ENCODE measurements around the gene GABRR1. TPM values are rescaled to one million over a fixed set of nuclear protein-coding genes. Genes with fewer than 3 reads are reported as not detected.

Gene GABRR1
- total RNA-seq, 2 experiments from 2014 or later = not detected

- H3K4me1 Mint-ChIP-seq (ENCODE audit: low read depth) = peaks cover 29% of the 10 kb centered on the region
- CTCF ChIA-PET = interaction anchor here (0.8 to 2.5 kb wide), 7 partner anchors 24 to 203 kb away, joined by 3 to 18 read pairs (median 4); partner anchors contain the start of gene PNRC1
- H3K27ac Mint-ChIP-seq = peak overlapping the region; percentile 78
- H3K9me3 Mint-ChIP-seq = no peaks in the 10 kb centered on the region
- H3K27me3 Mint-ChIP-seq (ENCODE audit: low read depth) = no peaks in the 10 kb centered on the region
- H3K36me3 Mint-ChIP-seq (ENCODE audit: low read depth) = peaks cover 13% of the 10 kb centered on the region
- H3K4me3 Mint-ChIP-seq = peak overlapping the region; percentile 73
- DNase-seq = peak; percentile 44
- intact Hi-C loops (cut with micrococcal nuclease) = loop anchor here (1.0 to 2.0 kb wide), 2 partner anchors 491 to 1440 kb away; partner anchors contain the start of genes LYRM2 and MAP3K7
These were observed 70.1 kb downstream of the GABRR1 start for GRCh38 chr6:89146718-89147700.

- no peaks in the 10 kb centered on the region for H3K9me3 Mint-ChIP-seq
- intact Hi-C loops (cut with micrococcal nuclease) = loop anchor here (1.0 to 2.0 kb wide), 8 partner anchors 29 to 1441 kb away; partner anchors contain the start of genes LYRM2, MAP3K7, PNRC1 and RNGTT
These were observed 71.0 kb downstream of the GABRR1 start, which contains the start of gene PM20D2 for GRCh38 chr6:89145956-89146717. TSS of gene PM20D2 (plus strand) at chr6:89146055. CDS start at chr6:89146145, 90 bp downstream.

GRCh38 chr6:89145091-89145955, 71.8 kb downstream of the GABRR1 start:
- intact Hi-C loops (cut with micrococcal nuclease) = loop anchor here (1.0 to 2.0 kb wide), 6 partner anchors 29 to 207 kb away; partner anchors contain the start of genes PNRC1, RNGTT and UBE2J1
- peak overlapping the region; percentile 90 for H3K4me3 Mint-ChIP-seq
- peaks cover 9% of the 10 kb centered on the region for H3K36me3 Mint-ChIP-seq (ENCODE audit: low read depth)
- H3K27ac Mint-ChIP-seq = peak overlapping the region; percentile 96
- H3K4me1 Mint-ChIP-seq (ENCODE audit: low read depth) = peaks cover 27% of the 10 kb centered on the region
- CTCF ChIA-PET = interaction anchor here (0.5 to 2.6 kb wide), 9 partner anchors 23 to 227 kb away, joined by 3 to 18 read pairs (median 4); partner anchors contain the start of gene PNRC1
- H3K27me3 Mint-ChIP-seq (ENCODE audit: low read depth) = no peaks in the 10 kb centered on the region
- no peaks in the 10 kb centered on the region for H3K9me3 Mint-ChIP-seq
- peak; percentile 77 for DNase-seq

More at GRCh38 chr6:89145956-89146717, 71.0 kb downstream of the GABRR1 start, which contains the start of gene PM20D2:
- H3K36me3 Mint-ChIP-seq (ENCODE audit: low read depth) = peaks cover 9% of the 10 kb centered on the region
- no peaks in the 10 kb centered on the region for H3K27me3 Mint-ChIP-seq (ENCODE audit: low read depth)
- H3K4me1 Mint-ChIP-seq (ENCODE audit: low read depth) = peaks cover 27% of the 10 kb centered on the region
- peak within 1 kb of the TSS; percentile 90 for H3K4me3 Mint-ChIP-seq
- H3K27ac Mint-ChIP-seq = peak within 1 kb of the TSS; percentile 96
- CTCF ChIA-PET = interaction anchor here (1.1 to 2.6 kb wide), 7 partner anchors 24 to 204 kb away, joined by 3 to 18 read pairs (median 4); partner anchors contain the start of gene PNRC1
- DNase-seq = peak; percentile 59

GRCh38 chr6:89144354-89144906, 72.7 kb downstream of the GABRR1 start:
- intact Hi-C loops (cut with micrococcal nuclease) = loop anchor here (2.0 kb wide), 2 partner anchors 28 to 208 kb away; partner anchors contain the start of gene UBE2J1
- Mint-ChIP-seq H3K9me3 (no peaks in the 10 kb centered on the region), H3K4me1 (ENCODE audit: low read depth) (peaks cover 27% of the 10 kb centered on the region), H3K27ac (no peak overlapping the region), H3K36me3 (ENCODE audit: low read depth) (peaks cover 9% of the 10 kb centered on the region), H3K4me3 (no peak overlapping the region), H3K27me3 (ENCODE audit: low read depth) (no peaks in the 10 kb centered on the region)
- CTCF ChIA-PET = interaction anchor here (0.6 to 2.6 kb wide), 10 partner anchors 18 to 228 kb away, joined by 3 to 16 read pairs (median 4); no protein-coding TSS in a partner anchor
- no peak for DNase-seq

- DNase-seq = no peak
- Mint-ChIP-seq H3K36me3 (ENCODE audit: low read depth) (no peaks in the 10 kb centered on the region), H3K27ac (no peak overlapping the region), H3K4me3 (no peak overlapping the region), H3K27me3 (ENCODE audit: low read depth) (no peaks in the 10 kb centered on the region), H3K9me3 (no peaks in the 10 kb centered on the region), H3K4me1 (ENCODE audit: low read depth) (peaks cover 11% of the 10 kb centered on the region)
- CTCF ChIA-PET = no interaction called here
- intact Hi-C loops (cut with micrococcal nuclease) = no loop called here
These were observed 76.6 kb downstream of the GABRR1 start for GRCh38 chr6:89140347-89141156.

- H3K27me3 Mint-ChIP-seq (ENCODE audit: low read depth) = no peaks in the 10 kb centered on the region
- H3K36me3 Mint-ChIP-seq (ENCODE audit: low read depth) = no peaks in the 10 kb centered on the region
- DNase-seq = no peak
- no peaks in the 10 kb centered on the region for H3K9me3 Mint-ChIP-seq
- intact Hi-C loops (cut with micrococcal nuclease) = no loop called here
- no peak overlapping the region for H3K4me3 Mint-ChIP-seq
- CTCF ChIA-PET = no interaction called here
- no peak overlapping the region for H3K27ac Mint-ChIP-seq
- peaks cover 8% of the 10 kb centered on the region for H3K4me1 Mint-ChIP-seq (ENCODE audit: low read depth)
These were observed 77.4 kb downstream of the GABRR1 start for GRCh38 chr6:89139509-89140346.

GRCh38 chr6:89138173-89138572, 79.0 kb downstream of the GABRR1 start:
- no peaks in the 10 kb centered on the region for H3K36me3 Mint-ChIP-seq (ENCODE audit: low read depth)
- H3K9me3 Mint-ChIP-seq = no peaks in the 10 kb centered on the region
- no peak overlapping the region for H3K4me3 Mint-ChIP-seq
- intact Hi-C loops (cut with micrococcal nuclease) = no loop called here
- no peaks in the 10 kb centered on the region for H3K4me1 Mint-ChIP-seq (ENCODE audit: low read depth)
- CTCF ChIA-PET = no interaction called here
- H3K27ac Mint-ChIP-seq = no peak overlapping the region
- DNase-seq = no peak
- no peaks in the 10 kb centered on the region for H3K27me3 Mint-ChIP-seq (ENCODE audit: low read depth)

GRCh38 chr6:89134723-89135122, 82.4 kb downstream of the GABRR1 start:
- no peak for DNase-seq
- no peaks in the 10 kb centered on the region for H3K27me3 Mint-ChIP-seq (ENCODE audit: low read depth)
- H3K4me3 Mint-ChIP-seq = no peak overlapping the region
- no peaks in the 10 kb centered on the region for H3K4me1 Mint-ChIP-seq (ENCODE audit: low read depth)
- CTCF ChIA-PET = interaction anchor here (1.1 kb wide), 1 partner anchor 14 kb away, joined by 3 read pairs; no protein-coding TSS in a partner anchor
- H3K27ac Mint-ChIP-seq = no peak overlapping the region
- intact Hi-C loops (cut with micrococcal nuclease) = no loop called here
- H3K9me3 Mint-ChIP-seq = no peaks in the 10 kb centered on the region
- H3K36me3 Mint-ChIP-seq (ENCODE audit: low read depth) = no peaks in the 10 kb centered on the region

GRCh38 chr6:89133981-89134380, 83.2 kb downstream of the GABRR1 start:
- CTCF ChIA-PET = interaction anchor here (1.1 kb wide), 1 partner anchor 13 kb away, joined by 3 read pairs; no protein-coding TSS in a partner anchor
- intact Hi-C loops (cut with micrococcal nuclease) = no loop called here

GRCh38 chr6:89132057-89132456, 85.1 kb downstream of the GABRR1 start:
- Mint-ChIP-seq H3K27ac (no peak overlapping the region), H3K27me3 (ENCODE audit: low read depth) (no peaks in the 10 kb centered on the region), H3K36me3 (ENCODE audit: low read depth) (peaks cover 3% of the 10 kb centered on the region), H3K9me3 (peaks cover 5% of the 10 kb centered on the region), H3K4me1 (ENCODE audit: low read depth) (no peaks in the 10 kb centered on the region), H3K4me3 (no peak overlapping the region)
- intact Hi-C loops (cut with micrococcal nuclease) = no loop called here
- no peak for DNase-seq
- CTCF ChIA-PET = no interaction called here

More at GRCh38 chr6:89133981-89134380, 83.2 kb downstream of the GABRR1 start:
- H3K9me3 Mint-ChIP-seq = no peaks in the 10 kb centered on the region
- H3K4me1 Mint-ChIP-seq (ENCODE audit: low read depth) = no peaks in the 10 kb centered on the region
- H3K27me3 Mint-ChIP-seq (ENCODE audit: low read depth) = no peaks in the 10 kb centered on the region
- DNase-seq = no peak
- H3K4me3 Mint-ChIP-seq = no peak overlapping the region
- H3K27ac Mint-ChIP-seq = no peak overlapping the region
- H3K36me3 Mint-ChIP-seq (ENCODE audit: low read depth) = no peaks in the 10 kb centered on the region
